Small intestine (tissue), 7 donors: Measurements from ENCODE around the gene HES4. TPM values are rescaled to one million over a fixed set of nuclear protein-coding genes. Genes with fewer than 3 reads are reported as not detected.
"Not testable (repeated sequence)": the region's sequence is repeated elsewhere in the genome, so short reads cannot be mapped to it uniquely, and the experiment has no call there.

Experiments
- DNase-seq, 2 donors: peaks; one replicate each; pipeline versions ENCODE4 v3.0.0 to v3.0.0-alpha.2; 2013
- FAIRE-seq: peaks from 2 replicates; lab custom pipeline; 2012; peaks lifted over from hg19 to GRCh38; lab: Jason Lieb, UNC
- H3K27ac ChIP-seq, 3 donors: one replicate each; pipeline ENCODE4 v1.5.1; 2013; ENCODE audit warnings: low read length in 2 of 3, mild to moderate bottlenecking in 2 of 3, control low read depth in 1 of 3, inconsistent platforms in 1 of 3, low read depth in 1 of 3, moderate library complexity in 1 of 3
- H3K27me3 ChIP-seq, 3 donors: one replicate each; pipeline ENCODE4 v1.6.1; 2013; ENCODE audit warnings: low read length in 3 of 3, inconsistent platforms in 1 of 3; ENCODE audit not compliant: control insufficient read depth in 3 of 3, insufficient read depth in 3 of 3
- H3K36me3 ChIP-seq, 3 donors: one replicate each; pipeline ENCODE4 v1.6.1; 2013; ENCODE audit warnings: low read length in 3 of 3, inconsistent platforms in 1 of 3, low read depth in 1 of 3, mild to moderate bottlenecking in 1 of 3, moderate library complexity in 1 of 3; ENCODE audit not compliant: control insufficient read depth in 3 of 3, insufficient read depth in 2 of 3
- H3K4me1 ChIP-seq, 3 donors: one replicate each; pipeline ENCODE4 v1.6.1; 2013; ENCODE audit warnings: low read length in 2 of 3, inconsistent platforms in 1 of 3, low read depth in 1 of 3, mild to moderate bottlenecking in 1 of 3, moderate library complexity in 1 of 3; ENCODE audit not compliant: control insufficient read depth in 3 of 3, insufficient read depth in 2 of 3
- H3K4me3 ChIP-seq, 3 donors: one replicate each; pipeline ENCODE4 v1.5.1; 2013; ENCODE audit warnings: low read length in 3 of 3, control low read depth in 1 of 3, inconsistent platforms in 1 of 3, low read depth in 1 of 3, mild to moderate bottlenecking in 1 of 3, moderate library complexity in 1 of 3
- H3K9me3 ChIP-seq, 2 donors: one replicate each; pipeline ENCODE4 v1.6.1; 2013; ENCODE audit warnings: low read depth in 1 of 2, low read length in 1 of 2; ENCODE audit not compliant: control insufficient read depth in 2 of 2, insufficient read depth in 1 of 2
- WGBS, 3 donors: extraction: QIAGEN DNeasy Blood & Tissue Kit; methylation state at CpG; one replicate each; pipeline ENCODE4 v1.1.7; 2013; 5-methylcytosine and 5-hydroxymethylcytosine counted together
- polyA plus RNA-seq, 4 donors: library from polyadenylated mRNA; stranded (reverse) in 3 of 4; unstranded in 1 of 4; fragments of 200-250 nt in 3 of 4; fragments of 120-200 nt in 1 of 4; gene quantifications; one replicate each; pipeline versions ENCODE4 v1.2.1 to v1.2.3, GENCODE V29; 2013
- donor health status: healthy with polysubstance abuse.
- donor health status: control.
- donor health status: control.
- donor health status: Bipolar disorder and iron deficiency.
- donor health status: healthy.

Gene HES4
- polyA plus RNA-seq, 4 donors, result 0.89 to 8.2 (median 5.3) TPM

GRCh38 chr1:996851-997712 lies 2.8 kb downstream of the HES4 start:
- peaks cover 0 to 13% (median 4%) of the 10 kb centered on the region in 3 donors for H3K4me1 ChIP-seq
- DNase-seq (no peak), FAIRE-seq (no peak)
- peaks cover 0 to 3% (median 0%) of the 10 kb centered on the region in 3 donors for H3K36me3 ChIP-seq
- H3K27me3 ChIP-seq, result peaks cover 13 to 56% (median 13%) of the 10 kb centered on the region in 3 donors
- H3K4me3 ChIP-seq, result no peak overlapping the region
- peaks cover 0 to 13% of the 10 kb centered on the region in 2 donors for H3K9me3 ChIP-seq
- no peak overlapping the region for H3K27ac ChIP-seq
- 54 to 62% (median 56%) methylated on average over 20 to 24 of the region's 24 CpGs for WGBS, 3 donors

- Histone ChIP-seq H3K27ac (no peak overlapping the region), H3K4me3 (no peak overlapping the region), H3K4me1 (peaks cover 0 to 8% (median 4%) of the 10 kb centered on the region in 3 donors), H3K36me3 (peaks cover 0 to 3% (median 0%) of the 10 kb centered on the region in 3 donors), H3K9me3 (peaks cover 0 to 21% of the 10 kb centered on the region in 2 donors), H3K27me3 (peaks cover 13 to 49% (median 13%) of the 10 kb centered on the region in 3 donors)
- FAIRE-seq (no peak), DNase-seq (no peak)
- 20 to 28% (median 27%) methylated on average over 24 to 30 of the region's 30 CpGs for WGBS, 3 donors
Measured at GRCh38 chr1:995665-996633, 3.9 kb downstream of the HES4 start.

GRCh38 chr1:994546-994945 lies 5.4 kb downstream of the HES4 start:
- FAIRE-seq, H3K36me3 ChIP-seq, H3K4me3 ChIP-seq, H3K4me1 ChIP-seq, H3K27ac ChIP-seq, DNase-seq: not testable (repeated sequence)
- Histone ChIP-seq H3K9me3 (peaks cover 0 to 21% of the 10 kb centered on the region in 2 donors), H3K27me3 (peaks cover 13 to 44% (median 13%) of the 10 kb centered on the region in 3 donors)
- WGBS, 3 donors, result 63 to 84% (median 74%) methylated on average over 6 of the region's 6 CpGs

- no peak overlapping the region for H3K27ac ChIP-seq
- 78 to 80% (median 79%) methylated on average over 15 of the region's 15 CpGs for WGBS, 3 donors
- no peak for DNase-seq
- H3K4me1 ChIP-seq, result peaks cover 0 to 3% (median 0%) of the 10 kb centered on the region in 3 donors
- peaks cover 0 to 3% (median 0%) of the 10 kb centered on the region in 3 donors for H3K36me3 ChIP-seq
- no peak overlapping the region for H3K4me3 ChIP-seq
- peaks cover 8 to 38% (median 10%) of the 10 kb centered on the region in 3 donors for H3K27me3 ChIP-seq
- peaks cover 0 to 21% of the 10 kb centered on the region in 2 donors for H3K9me3 ChIP-seq
- no peak for FAIRE-seq
Measured at GRCh38 chr1:993379-993995, 6.4 kb downstream of the HES4 start.

- DNase-seq (no peak), FAIRE-seq (no peak)
- Histone ChIP-seq H3K36me3 (no peaks in the 10 kb centered on the region), H3K9me3 (peaks cover 0 to 21% of the 10 kb centered on the region in 2 donors), H3K27ac (no peak overlapping the region), H3K4me1 (no peaks in the 10 kb centered on the region), H3K27me3 (peaks cover 0 to 27% (median 3%) of the 10 kb centered on the region in 3 donors), H3K4me3 (no peak overlapping the region)
- 69 to 91% (median 82%) methylated on average over 7 of the region's 7 CpGs for WGBS, 3 donors
Measured at GRCh38 chr1:992362-992761, 7.5 kb downstream of the HES4 start.

GRCh38 chr1:991895-992294 lies 8.0 kb downstream of the HES4 start:
- no peak for FAIRE-seq
- no peak overlapping the region for H3K4me3 ChIP-seq
- H3K9me3 ChIP-seq, result peaks cover 0 to 21% of the 10 kb centered on the region in 2 donors
- H3K27ac ChIP-seq, result no peak overlapping the region
- no peaks in the 10 kb centered on the region for H3K4me1 ChIP-seq
- DNase-seq, result no peak
- H3K27me3 ChIP-seq, result peaks cover 0 to 22% (median under 1%) of the 10 kb centered on the region in 3 donors
- 96 to 98% (median 97%) methylated on average over 10 of the region's 10 CpGs for WGBS, 3 donors
- H3K36me3 ChIP-seq, result no peaks in the 10 kb centered on the region

- Histone ChIP-seq H3K27me3 (peaks cover 0 to 23% (median 0%) of the 10 kb centered on the region in 3 donors), H3K9me3 (peaks cover 0 to 21% of the 10 kb centered on the region in 2 donors)
- DNase-seq, H3K4me1 ChIP-seq, H3K36me3 ChIP-seq, H3K4me3 ChIP-seq, H3K27ac ChIP-seq, FAIRE-seq: not testable (repeated sequence)
- 73 to 82% (median 76%) methylated on average over 6 of the region's 6 CpGs for WGBS, 3 donors
Measured at GRCh38 chr1:991275-991674, 8.6 kb downstream of the HES4 start.
